ENCODE measurements around the gene NACC2.

DNA sequence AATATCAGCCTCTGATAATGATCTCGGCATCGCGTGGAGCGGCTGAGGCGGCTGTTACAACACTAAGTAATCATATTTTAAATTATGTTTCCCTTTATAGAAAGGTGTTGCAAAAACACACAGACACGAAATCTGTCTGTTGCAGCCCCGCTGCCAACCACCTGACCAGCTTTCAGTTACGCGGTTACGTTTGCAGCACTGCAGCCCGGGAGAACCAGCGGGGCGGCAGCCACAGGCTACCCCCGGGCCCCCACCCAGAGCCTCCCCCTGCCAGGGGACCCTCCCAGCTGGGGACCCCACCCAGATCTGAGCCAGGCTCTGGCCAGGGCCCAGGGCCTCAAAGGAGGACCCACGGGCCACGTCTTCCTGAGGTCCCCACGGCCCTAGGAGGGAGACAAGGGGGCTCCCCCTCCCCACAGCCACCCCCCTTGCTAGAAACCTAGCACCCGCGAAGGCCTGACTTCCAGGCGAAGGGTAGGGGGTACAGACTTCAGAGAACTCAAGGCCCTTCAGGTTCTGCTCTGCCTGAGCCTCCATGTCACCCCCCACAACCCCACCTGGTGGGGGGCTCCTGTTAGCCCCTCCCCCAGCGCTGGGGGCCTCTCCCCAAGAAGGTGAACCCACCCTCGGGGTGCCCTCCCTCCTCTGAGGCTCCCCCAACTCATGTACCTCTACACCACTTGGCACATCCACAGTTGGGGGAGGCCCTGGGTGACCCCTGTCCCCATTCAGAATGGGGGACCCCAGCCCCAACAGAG, 6.0 kb downstream of the NACC2 start:
- no peak for TF ChIP-seq EZH2phosphoT487 (IDR thresholded peaks at IDR 0.05; ENCODE audit: low read length)
- TF ChIP-seq, protein P1, sequence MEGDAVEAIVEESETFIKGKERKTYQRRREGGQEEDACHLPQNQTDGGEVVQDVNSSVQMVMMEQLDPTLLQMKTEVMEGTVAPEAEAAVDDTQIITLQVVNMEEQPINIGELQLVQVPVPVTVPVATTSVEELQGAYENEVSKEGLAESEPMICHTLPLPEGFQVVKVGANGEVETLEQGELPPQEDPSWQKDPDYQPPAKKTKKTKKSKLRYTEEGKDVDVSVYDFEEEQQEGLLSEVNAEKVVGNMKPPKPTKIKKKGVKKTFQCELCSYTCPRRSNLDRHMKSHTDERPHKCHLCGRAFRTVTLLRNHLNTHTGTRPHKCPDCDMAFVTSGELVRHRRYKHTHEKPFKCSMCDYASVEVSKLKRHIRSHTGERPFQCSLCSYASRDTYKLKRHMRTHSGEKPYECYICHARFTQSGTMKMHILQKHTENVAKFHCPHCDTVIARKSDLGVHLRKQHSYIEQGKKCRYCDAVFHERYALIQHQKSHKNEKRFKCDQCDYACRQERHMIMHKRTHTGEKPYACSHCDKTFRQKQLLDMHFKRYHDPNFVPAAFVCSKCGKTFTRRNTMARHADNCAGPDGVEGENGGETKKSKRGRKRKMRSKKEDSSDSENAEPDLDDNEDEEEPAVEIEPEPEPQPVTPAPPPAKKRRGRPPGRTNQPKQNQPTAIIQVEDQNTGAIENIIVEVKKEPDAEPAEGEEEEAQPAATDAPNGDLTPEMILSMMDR (IDR thresholded peaks at IDR 0.05; ENCODE audit: low read length) = no peak
- no peak for TF ChIP-seq EZH2 (optimal IDR thresholded peaks at IDR 0.05; ENCODE audit: low read depth, low read length)

All from MM.1S (cell line).